Osteoblast (primary cell): ENCODE measurements around the gene LDHB. TPM values are rescaled to one million over a fixed set of nuclear protein-coding genes. Genes with fewer than 3 reads are reported as not detected.
A peak's percentile ranks its signal among the peaks of the same experiment; 100 is the strongest.

ENCODE experiments used
- DNase-seq: peaks from one replicate; pipeline ENCODE4 v3.0.0; 2011; ENCODE audit warnings: low spot score, mixed read lengths; ENCODE audit not compliant: insufficient read length; ENCODE audit errors: missing footprints
- H2AFZ ChIP-seq: 2 replicates; pipeline ENCODE4 v1.6.0; 2011; ENCODE audit warnings: mild to moderate bottlenecking, low read length
- H3K27ac ChIP-seq: 2 replicates; pipeline ENCODE4 v1.5.1; 2011; ENCODE audit warnings: mild to moderate bottlenecking, low read depth, low read length, moderate library complexity
- H3K27me3 ChIP-seq: 2 replicates; pipeline ENCODE4 v1.6.0; 2012; ENCODE audit warnings: mild to moderate bottlenecking, control low read depth, inconsistent platforms, low read length, moderate library complexity; ENCODE audit not compliant: insufficient read depth
- H3K36me3 ChIP-seq: 2 replicates; pipeline ENCODE4 v1.5.1; 2011; ENCODE audit warnings: mild to moderate bottlenecking, low read length, control low read depth, moderate library complexity; ENCODE audit not compliant: insufficient read depth
- H3K4me1 ChIP-seq: 2 replicates; pipeline ENCODE4 v1.5.1; 2011; ENCODE audit warnings: mild to moderate bottlenecking, low read length, control low read depth, moderate library complexity; ENCODE audit not compliant: insufficient read depth
- H3K4me2 ChIP-seq: 2 replicates; pipeline ENCODE4 v1.6.0; 2011; ENCODE audit warnings: mild to moderate bottlenecking, low read length; ENCODE audit not compliant: insufficient read depth
- H3K4me3 ChIP-seq: fragments of 200-600 bp; sonication (generic); 3 replicates; pipeline ENCODE4 v1.5.1; 2012; ENCODE audit warnings: mild to moderate bottlenecking, low read length, inconsistent platforms; ENCODE audit not compliant: insufficient read depth
- H3K79me2 ChIP-seq: 2 replicates; pipeline ENCODE4 v1.6.0; 2012; ENCODE audit warnings: mild to moderate bottlenecking, low read length, control low read depth, inconsistent platforms; ENCODE audit not compliant: insufficient read depth
- H3K9me3 ChIP-seq: 2 replicates; pipeline ENCODE4 v1.5.1; 2011; ENCODE audit warnings: low read depth, low read length, control low read depth
- H4K20me1 ChIP-seq: 2 replicates; pipeline ENCODE4 v1.6.0; 2012; ENCODE audit warnings: mild to moderate bottlenecking, low read length, control low read depth; ENCODE audit not compliant: insufficient read depth
- total RNA-seq: library from RNA; depleted of rRNA; stranded (reverse); fragments of >200 nt; gene quantifications from 2 replicates; pipeline ENCODE4 v1.2.3, GENCODE V29; 2012
- TF ChIP-seq, protein P1 (sequence below): IDR thresholded peaks from 2 replicates; pipeline ENCODE4 v1.5.1; 2011; ENCODE audit warnings: mild to moderate bottlenecking, low read depth, low read length, moderate library complexity; ENCODE audit errors: extremely low read depth

The LDHB gene
- total RNA-seq, 1 donor, result 422 TPM

DNA sequence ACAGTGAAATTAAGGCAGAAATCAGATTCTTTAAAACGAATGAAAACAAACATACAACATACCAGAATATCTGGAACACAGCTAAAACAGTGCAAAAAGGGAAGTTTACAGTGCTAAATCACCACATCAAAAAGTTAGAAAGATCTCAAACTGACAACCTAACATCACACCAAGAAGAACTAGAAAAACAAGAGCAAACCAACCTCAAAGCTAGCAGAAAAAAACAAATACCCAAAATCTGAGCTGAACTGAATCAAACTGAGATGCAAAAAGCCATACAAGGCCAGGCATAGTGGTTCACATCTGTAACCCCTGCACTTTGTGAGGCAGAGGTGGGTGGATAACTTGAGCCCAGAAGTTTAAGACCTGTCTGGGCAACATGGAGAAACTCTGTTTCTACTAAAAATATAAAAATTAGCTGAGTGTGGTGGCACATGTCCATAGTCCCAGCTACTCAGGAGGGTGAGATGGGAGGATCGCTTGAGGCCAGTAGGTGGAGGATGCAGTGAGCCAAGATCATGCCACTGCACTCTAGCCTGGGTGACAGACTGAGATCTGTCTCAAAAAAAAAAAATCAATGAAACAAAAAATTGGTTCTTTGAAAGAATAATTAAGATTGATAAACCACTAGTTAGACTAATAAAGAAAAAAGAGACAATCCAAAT lies 33.2 kb upstream of the LDHB start:
- Histone ChIP-seq H3K4me2 (no peak overlapping the region), H3K27ac (no peak overlapping the region), H3K4me3 (no peak overlapping the region), H3K27me3 (no peaks in the 10 kb centered on the region), H4K20me1 (no peaks in the 10 kb centered on the region), H3K4me1 (peaks cover under 1% of the 10 kb centered on the region), H3K9me3 (peaks cover 3% of the 10 kb centered on the region), H3K79me2 (no peaks in the 10 kb centered on the region), H2AFZ (no peak overlapping the region), H3K36me3 (no peaks in the 10 kb centered on the region)
- TF ChIP-seq, protein P1, sequence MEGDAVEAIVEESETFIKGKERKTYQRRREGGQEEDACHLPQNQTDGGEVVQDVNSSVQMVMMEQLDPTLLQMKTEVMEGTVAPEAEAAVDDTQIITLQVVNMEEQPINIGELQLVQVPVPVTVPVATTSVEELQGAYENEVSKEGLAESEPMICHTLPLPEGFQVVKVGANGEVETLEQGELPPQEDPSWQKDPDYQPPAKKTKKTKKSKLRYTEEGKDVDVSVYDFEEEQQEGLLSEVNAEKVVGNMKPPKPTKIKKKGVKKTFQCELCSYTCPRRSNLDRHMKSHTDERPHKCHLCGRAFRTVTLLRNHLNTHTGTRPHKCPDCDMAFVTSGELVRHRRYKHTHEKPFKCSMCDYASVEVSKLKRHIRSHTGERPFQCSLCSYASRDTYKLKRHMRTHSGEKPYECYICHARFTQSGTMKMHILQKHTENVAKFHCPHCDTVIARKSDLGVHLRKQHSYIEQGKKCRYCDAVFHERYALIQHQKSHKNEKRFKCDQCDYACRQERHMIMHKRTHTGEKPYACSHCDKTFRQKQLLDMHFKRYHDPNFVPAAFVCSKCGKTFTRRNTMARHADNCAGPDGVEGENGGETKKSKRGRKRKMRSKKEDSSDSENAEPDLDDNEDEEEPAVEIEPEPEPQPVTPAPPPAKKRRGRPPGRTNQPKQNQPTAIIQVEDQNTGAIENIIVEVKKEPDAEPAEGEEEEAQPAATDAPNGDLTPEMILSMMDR, result no peak
- DNase-seq, result no peak

DNA sequence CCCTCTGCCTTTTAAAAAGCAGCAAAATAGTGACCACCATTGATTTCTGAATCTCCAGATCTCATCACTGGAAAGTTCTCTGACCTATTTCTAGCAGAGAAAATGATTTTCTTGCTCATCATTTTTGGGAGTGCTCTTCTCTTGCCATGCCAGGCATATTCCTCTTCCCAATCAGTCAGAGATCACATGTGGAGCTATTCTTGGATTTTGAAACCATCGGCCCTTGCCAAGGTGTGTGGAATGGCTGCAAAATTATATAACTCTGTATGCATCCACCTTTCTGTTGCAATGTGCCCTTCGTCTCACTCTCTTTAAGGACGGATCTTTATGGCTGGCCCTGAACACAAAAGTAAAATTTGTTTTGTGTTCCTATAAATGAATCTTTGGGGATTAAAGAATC lies 25.5 kb upstream of the LDHB start:
- no peak for DNase-seq
- Histone ChIP-seq H3K4me1 (peaks cover 3% of the 10 kb centered on the region), H3K27ac (no peak overlapping the region), H4K20me1 (no peaks in the 10 kb centered on the region), H3K9me3 (no peaks in the 10 kb centered on the region), H3K27me3 (peaks cover 4% of the 10 kb centered on the region), H3K4me2 (no peak overlapping the region), H3K79me2 (no peaks in the 10 kb centered on the region), H2AFZ (no peak overlapping the region), H3K4me3 (no peak overlapping the region), H3K36me3 (no peaks in the 10 kb centered on the region)
- TF ChIP-seq, protein P1, result no peak

DNA sequence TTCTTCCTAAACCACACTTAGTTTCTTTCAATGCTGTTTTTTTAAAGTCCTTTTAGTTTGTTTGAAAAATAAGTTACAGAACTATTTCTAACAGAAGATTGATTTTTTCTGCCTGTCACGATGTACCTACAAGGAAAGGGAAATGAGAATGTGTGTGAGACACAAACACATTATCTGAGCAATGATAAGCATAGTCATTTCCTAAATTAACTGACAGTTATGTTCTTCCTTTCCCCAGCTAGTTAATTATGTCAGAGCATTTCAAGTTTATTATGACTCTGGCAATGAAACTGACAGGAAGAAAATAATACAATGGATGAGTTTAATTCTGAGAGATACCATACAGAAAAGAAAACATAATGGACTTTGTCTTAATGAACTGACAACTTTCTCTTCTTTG lies 21.3 kb upstream of the LDHB start:
- Histone ChIP-seq H3K27ac (no peak overlapping the region), H2AFZ (no peak overlapping the region), H3K9me3 (no peaks in the 10 kb centered on the region), H4K20me1 (no peaks in the 10 kb centered on the region), H3K4me3 (no peak overlapping the region), H3K4me1 (peaks cover 3% of the 10 kb centered on the region), H3K79me2 (no peaks in the 10 kb centered on the region), H3K4me2 (no peak overlapping the region), H3K36me3 (no peaks in the 10 kb centered on the region), H3K27me3 (peaks cover 8% of the 10 kb centered on the region)
- TF ChIP-seq, protein P1, result no peak
- DNase-seq, result no peak

DNA sequence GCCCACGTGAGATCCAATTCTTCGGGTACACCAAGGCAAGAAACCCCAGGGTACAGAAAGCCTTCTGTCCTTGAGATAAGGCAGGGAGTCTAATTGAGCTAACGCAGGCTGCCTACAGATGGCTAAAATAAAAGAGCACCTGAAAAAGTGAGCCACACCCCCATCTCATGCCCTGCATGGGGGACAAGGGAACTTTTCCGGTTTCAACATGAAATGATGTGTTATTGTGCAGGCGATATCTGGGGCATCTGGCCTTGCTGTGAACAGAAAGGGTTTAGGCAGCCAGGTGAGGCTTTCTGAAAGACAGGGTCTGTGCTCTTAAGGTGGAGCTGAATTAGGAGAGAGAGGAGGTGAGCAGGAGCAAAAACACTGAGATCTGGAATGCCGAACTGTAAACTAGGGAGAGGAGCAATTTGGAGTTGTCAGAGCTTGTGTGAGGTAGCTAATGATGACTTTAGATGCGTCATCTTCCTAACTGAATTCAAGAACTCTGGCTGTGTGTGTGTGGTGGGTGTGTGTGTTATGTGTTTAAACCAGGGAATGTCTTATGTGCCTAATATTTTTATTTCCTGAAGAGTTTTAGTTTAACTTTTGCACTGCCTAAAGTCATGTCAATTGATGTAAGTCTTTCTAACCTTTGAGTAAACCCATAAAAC lies 20.1 kb upstream of the LDHB start:
- no peak overlapping the region for H3K4me2 ChIP-seq
- H3K4me3 ChIP-seq, result no peak overlapping the region
- peaks cover 8% of the 10 kb centered on the region for H3K27me3 ChIP-seq
- H3K79me2 ChIP-seq, result no peaks in the 10 kb centered on the region
- no peaks in the 10 kb centered on the region for H3K36me3 ChIP-seq
- peak; percentile 86 for DNase-seq
- H3K9me3 ChIP-seq, result no peaks in the 10 kb centered on the region
- no peak overlapping the region for H2AFZ ChIP-seq
- TF ChIP-seq, protein P1, result no peak
- H3K27ac ChIP-seq, result no peak overlapping the region
- H4K20me1 ChIP-seq, result no peaks in the 10 kb centered on the region
- peaks cover 3% of the 10 kb centered on the region for H3K4me1 ChIP-seq
